ENCODE results near the gene MTM1.

MTM1 gene

GRCh38 chrX:150569155-150569477 lies 695 bp downstream of the MTM1 start:
- no peak for TF ChIP-seq ZNF274 (IDR thresholded peaks at IDR 0.05; ENCODE audit: low read depth, low read length)
- H3K4me3 ChIP-seq (ENCODE audit: low read length): peak overlapping the region; percentile 70

GRCh38 chrX:150570512-150570911 lies 2.1 kb downstream of the MTM1 start:
- H3K4me3 ChIP-seq (ENCODE audit: low read length): peak overlapping the region; percentile 14; the same call in 1 of the 2 replicates
- TF ChIP-seq ZNF274 (IDR thresholded peaks at IDR 0.05; ENCODE audit: low read depth, low read length): no peak

GRCh38 chrX:150572206-150572605 lies 3.8 kb downstream of the MTM1 start:
- no peak for TF ChIP-seq ZNF274 (IDR thresholded peaks at IDR 0.05; ENCODE audit: low read depth, low read length)

GRCh38 chrX:150573106-150573505 lies 4.7 kb downstream of the MTM1 start:
- H3K4me3 ChIP-seq (ENCODE audit: low read length): no peak overlapping the region
- no peak for TF ChIP-seq ZNF274 (IDR thresholded peaks at IDR 0.05; ENCODE audit: low read depth, low read length)

More at GRCh38 chrX:150572206-150572605, 3.8 kb downstream of the MTM1 start:
- no peak overlapping the region for H3K4me3 ChIP-seq (ENCODE audit: low read length)

- no peak for TF ChIP-seq ZNF274 (IDR thresholded peaks at IDR 0.05; ENCODE audit: low read depth, low read length)
- no peak overlapping the region for H3K4me3 ChIP-seq (ENCODE audit: low read length)
These were observed 5.3 kb downstream of the MTM1 start for GRCh38 chrX:150573702-150574101.

- TF ChIP-seq ZNF274 (IDR thresholded peaks at IDR 0.05; ENCODE audit: low read depth, low read length): no peak
- peak overlapping the region; percentile 39; the same call in 1 of the 2 replicates for H3K4me3 ChIP-seq (ENCODE audit: low read length)
These were observed 6.4 kb downstream of the MTM1 start for GRCh38 chrX:150574559-150575418.

GRCh38 chrX:150575419-150575814 lies 7.0 kb downstream of the MTM1 start:
- peak overlapping the region; percentile 39; the same call in 1 of the 2 replicates for H3K4me3 ChIP-seq (ENCODE audit: low read length)
- no peak for TF ChIP-seq ZNF274 (IDR thresholded peaks at IDR 0.05; ENCODE audit: low read depth, low read length)

GRCh38 chrX:150577174-150577573 lies 8.8 kb downstream of the MTM1 start:
- no peak for TF ChIP-seq ZNF274 (IDR thresholded peaks at IDR 0.05; ENCODE audit: low read depth, low read length)
- no peak overlapping the region for H3K4me3 ChIP-seq (ENCODE audit: low read length)

- no peak for TF ChIP-seq ZNF274 (IDR thresholded peaks at IDR 0.05; ENCODE audit: low read depth, low read length)
- H3K4me3 ChIP-seq (ENCODE audit: low read length): no peak overlapping the region
These were observed 12.8 kb downstream of the MTM1 start for GRCh38 chrX:150581093-150581775.

- TF ChIP-seq ZNF274 (IDR thresholded peaks at IDR 0.05; ENCODE audit: low read depth, low read length): no peak
- no peak overlapping the region for H3K4me3 ChIP-seq (ENCODE audit: low read length)
These were observed 14.0 kb downstream of the MTM1 start for GRCh38 chrX:150582338-150582948.

- H3K4me3 ChIP-seq (ENCODE audit: low read length): no peak overlapping the region
- no peak for TF ChIP-seq ZNF274 (IDR thresholded peaks at IDR 0.05; ENCODE audit: low read depth, low read length)
These were observed 19.4 kb downstream of the MTM1 start for GRCh38 chrX:150587585-150588503.

- H3K4me3 ChIP-seq (ENCODE audit: low read length): no peak overlapping the region
- no peak for TF ChIP-seq ZNF274 (IDR thresholded peaks at IDR 0.05; ENCODE audit: low read depth, low read length)
These were observed 26.2 kb downstream of the MTM1 start for GRCh38 chrX:150594584-150594983.

- TF ChIP-seq ZNF274 (IDR thresholded peaks at IDR 0.05; ENCODE audit: low read depth, low read length): no peak
- H3K4me3 ChIP-seq (ENCODE audit: low read length): no peak overlapping the region
These were observed 30.8 kb downstream of the MTM1 start for GRCh38 chrX:150599226-150599625.

- no peak for TF ChIP-seq ZNF274 (IDR thresholded peaks at IDR 0.05; ENCODE audit: low read depth, low read length)
- H3K4me3 ChIP-seq (ENCODE audit: low read length): no peak overlapping the region
These were observed 33.9 kb downstream of the MTM1 start for GRCh38 chrX:150602296-150602695.
